RWPE1 (cell line): ENCODE data around the gene RIPOR3.

ENCODE experiments used
- CTCF ChIA-PET: fragments of 350-600 bp; sonication (Branson Sonifier 250); formaldehyde crosslinking; extraction: SDS; loops from one replicate; lab custom pipeline; 2021; lab: Yijun Ruan, JAX
- POLR2A ChIA-PET: fragments of 400-600 bp; formaldehyde crosslinking; extraction: SDS; loops from one replicate; lab custom pipeline; 2020; ENCODE audit warnings: antibody characterized with exemption; ENCODE audit not compliant: low non-redundant PET; lab: Yijun Ruan, JAX
- DNase-seq: peaks from one replicate; pipeline ENCODE4 v3.0.0; 2012; ENCODE audit warnings: low spot score
- H3K27ac ChIP-seq: fragments of 450-650 bp; 2 replicates; pipeline ENCODE4 v1.5.1; 2017
- CTCF ChIP-seq: fragments of 450-650 bp; conservative IDR thresholded peaks from 2 replicates; pipeline ENCODE4 v1.5.1; 2017; ENCODE audit warnings: low read depth, mild to moderate bottlenecking

RIPOR3 gene

DNA sequence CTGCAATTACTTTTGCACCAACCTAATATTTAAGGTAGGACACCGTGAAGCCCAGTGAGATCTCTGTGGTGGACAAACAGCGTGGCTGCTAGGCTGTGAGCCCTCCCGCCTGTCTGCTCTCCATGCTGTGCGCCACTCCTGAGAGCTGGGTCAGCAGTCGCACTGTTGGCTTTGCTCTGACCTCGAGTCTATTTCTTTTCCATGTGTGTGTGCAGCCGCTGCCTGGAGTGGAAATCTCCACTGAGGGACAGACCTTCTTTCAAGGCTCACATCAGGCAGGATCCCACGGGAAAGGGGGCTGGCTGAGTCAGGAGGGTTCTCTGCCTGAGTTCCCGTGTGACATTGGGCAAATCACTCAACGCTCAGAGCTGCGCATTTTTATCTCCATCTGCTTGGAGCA is 27.1 kb downstream of the RIPOR3 start:
- DNase-seq = no peak
- H3K27ac ChIP-seq = no peak overlapping the region
- no peak for TF ChIP-seq CTCF
- ChIA-PET POLR2A (no interaction called here), CTCF (interaction anchor here (1.5 to 2.1 kb wide), 4 partner anchors 67 to 85 kb away, joined by 3 to 21 read pairs (median 11); partner anchors contain the start of gene PARD6B)

DNA sequence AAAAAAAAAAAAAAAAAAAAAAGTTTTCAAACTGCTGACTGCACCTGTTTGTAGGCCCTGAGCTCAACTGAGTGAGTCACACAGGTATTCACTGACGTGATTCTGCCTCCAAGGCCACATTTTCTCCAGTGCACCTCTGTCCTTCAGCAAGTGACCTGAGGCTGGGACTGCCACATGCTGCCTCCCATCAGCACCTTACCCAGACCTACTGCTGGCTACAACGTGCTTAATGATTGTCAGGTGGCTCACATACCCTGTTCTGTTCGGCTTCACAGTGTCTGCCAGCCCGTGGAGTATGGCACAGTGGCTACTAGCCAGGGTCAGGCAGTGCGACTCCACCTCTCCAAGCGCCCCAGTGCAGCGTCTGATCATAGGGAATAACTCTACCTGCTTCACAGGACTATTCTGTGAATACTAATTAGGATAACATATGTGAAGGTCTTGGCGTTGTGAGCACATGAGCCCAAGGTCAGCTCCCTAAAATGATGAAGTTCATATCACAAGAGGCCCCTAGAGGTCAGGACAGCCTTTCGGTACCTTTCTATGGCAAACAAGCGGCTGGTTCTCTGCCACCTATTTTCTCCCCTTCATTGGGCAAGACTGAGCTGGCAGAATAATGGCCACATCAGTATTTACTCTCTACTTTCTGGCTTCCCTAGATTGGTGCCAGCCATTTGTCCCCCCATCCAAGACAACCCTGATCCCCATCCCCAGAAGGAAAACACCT is 28.1 kb downstream of the RIPOR3 start:
- DNase-seq = peak; percentile 83
- CTCF ChIA-PET = interaction anchor here (0.5 to 2.1 kb wide), 28 partner anchors 10 to 1048 kb away, joined by 3 to 21 read pairs (median 4); partner anchors contain the start of genes PARD6B and RIPOR3
- H3K27ac ChIP-seq = no peak overlapping the region
- no peak; the same call in 1 of the 2 replicates for TF ChIP-seq CTCF
- POLR2A ChIA-PET = no interaction called here

- no peak for DNase-seq
- ChIA-PET POLR2A (no interaction called here), CTCF (interaction anchor here (1.0 to 1.1 kb wide), 2 partner anchors 135 to 214 kb away, joined by 3 to 4 read pairs; partner anchors contain the start of gene BCAS4)
- TF ChIP-seq CTCF = no peak
- H3K27ac ChIP-seq = no peak overlapping the region
Measured at GRCh38 chr20:50659975-50660670, 31.2 kb downstream of the RIPOR3 start.

DNA sequence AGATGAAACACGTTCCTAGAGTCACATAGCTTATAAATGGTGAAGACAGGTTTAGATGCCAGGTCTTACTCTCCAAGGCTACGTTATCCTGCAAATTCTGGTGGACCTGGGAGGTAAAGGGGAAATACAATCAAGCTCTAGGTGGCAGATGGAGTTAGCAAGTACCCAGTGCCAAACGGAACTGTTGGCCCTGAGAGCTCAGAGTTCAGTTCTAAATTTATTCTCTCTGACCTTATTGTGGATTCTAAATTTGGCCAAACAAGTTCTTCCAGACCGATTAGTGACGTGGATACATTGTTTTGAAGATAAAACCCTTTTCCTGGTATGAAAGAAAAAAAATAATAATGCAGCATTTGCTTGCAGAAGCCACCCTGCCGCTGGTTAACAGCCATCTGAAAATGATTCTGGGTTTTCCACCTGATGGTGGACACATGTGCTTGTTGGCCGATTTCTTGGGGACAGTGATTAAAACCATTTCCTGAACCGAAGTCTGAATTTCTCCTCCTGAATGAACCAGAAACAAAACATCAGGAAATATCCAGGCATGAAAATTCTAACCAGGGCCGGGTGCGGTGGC is 32.5 kb downstream of the RIPOR3 start:
- no peak overlapping the region for H3K27ac ChIP-seq
- POLR2A ChIA-PET = interaction anchor here (0.6 to 0.7 kb wide), 2 partner anchors 135 to 1474 kb away, joined by 3 read pairs; no protein-coding TSS in a partner anchor
- no peak for DNase-seq
- TF ChIP-seq CTCF = no peak
- CTCF ChIA-PET = interaction anchor here (0.5 to 0.8 kb wide), 5 partner anchors 18 to 299 kb away, joined by 3 to 5 read pairs (median 3); partner anchors contain the start of gene DPM1

DNA sequence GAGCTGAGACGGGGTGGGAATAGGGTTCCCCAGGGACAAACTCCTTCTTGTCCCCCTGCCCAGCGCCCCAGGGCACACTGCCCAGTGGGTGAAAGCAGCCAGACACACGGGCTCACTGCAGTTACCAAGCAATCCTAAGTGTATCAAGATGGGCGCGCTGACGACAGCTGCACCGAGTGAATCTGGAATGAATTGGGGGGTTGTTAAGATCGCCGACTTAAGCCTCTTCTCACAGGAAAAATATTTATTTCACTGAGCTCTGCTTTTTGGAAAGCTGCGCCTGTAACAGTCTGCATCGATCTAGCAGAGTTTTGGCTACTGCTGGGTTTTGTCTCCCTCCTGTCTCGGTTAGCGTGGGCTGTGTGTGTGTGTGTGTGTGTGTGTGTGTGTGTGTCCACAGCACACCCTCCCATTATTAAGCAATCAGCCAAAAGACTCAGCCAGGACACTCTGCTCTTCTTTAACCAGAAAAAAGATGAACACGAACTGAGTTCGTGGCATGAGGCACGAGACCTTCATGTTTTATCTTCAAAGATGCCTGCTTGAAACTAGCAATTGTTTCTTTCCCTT is 35.9 kb downstream of the RIPOR3 start:
- CTCF ChIA-PET = interaction anchor here (0.6 kb wide), 1 partner anchor 19 kb away, joined by 4 read pairs; no protein-coding TSS in a partner anchor
- no peak for DNase-seq
- TF ChIP-seq CTCF = no peak
- no peak overlapping the region for H3K27ac ChIP-seq
- POLR2A ChIA-PET = no interaction called here

- CTCF ChIA-PET = interaction anchor here (0.6 kb wide), 1 partner anchor 19 kb away, joined by 4 read pairs; no protein-coding TSS in a partner anchor
- DNase-seq = no peak
- no peak overlapping the region for H3K27ac ChIP-seq
- no peak for TF ChIP-seq CTCF
- POLR2A ChIA-PET = no interaction called here
Measured at GRCh38 chr20:50654904-50655303, 36.4 kb downstream of the RIPOR3 start.
